Endothelial cell of umbilical vein (primary cell): Measurements from ENCODE around the gene NTN4. TPM values are rescaled to one million over a fixed set of nuclear protein-coding genes. Genes with fewer than 3 reads are reported as not detected.

Experiments used
- BruUV-seq: library from RNA; stranded (reverse); fragments of 400-500 nt; replicated peaks from 2 replicates; lab custom pipeline; 2021; lab: Mats Ljungman, UMichigan
- CTCF ChIA-PET: fragments of 300-600, 350-600 bp; sonication (Branson Sonifier 250); formaldehyde crosslinking; loops from one replicate; lab custom pipeline; 2021; ENCODE audit warnings: antibody characterized with exemption, inconsistent platforms; lab: Charles Lee
- POLR2A ChIA-PET: fragments of 300-600, 350-600 bp; sonication (Branson Sonifier 250); formaldehyde crosslinking; loops from one replicate; lab custom pipeline; 2021; ENCODE audit warnings: antibody characterized with exemption, inconsistent platforms; lab: Charles Lee
- DNase-seq: peaks from one replicate; pipeline ENCODE4 v3.0.0-alpha.2; 2011; ENCODE audit warnings: low read depth, low spot score
- FAIRE-seq: peaks from 2 replicates; lab custom pipeline; 2011; peaks lifted over from hg19 to GRCh38; lab: Jason Lieb, UNC
- H2AFZ ChIP-seq: 2 replicates; pipeline ENCODE4 v1.6.0; 2012; ENCODE audit warnings: low read depth, low read length, control low read depth, inconsistent platforms
- H3K27ac ChIP-seq: 2 replicates; pipeline ENCODE4 v1.5.1; 2011; ENCODE audit warnings: low read depth, mild to moderate bottlenecking, control low read depth, low read length, moderate library complexity; ENCODE audit not compliant: insufficient read depth
- H3K27me3 ChIP-seq, 2 experiments: 2 replicates each; pipeline versions ENCODE4 v1.6.0 to v1.6.1; 2011; ENCODE audit warnings: low read length in 2 of 2, mixed read lengths in 1 of 2; ENCODE audit not compliant: control insufficient read depth in 2 of 2, insufficient read depth in 2 of 2
- H3K36me3 ChIP-seq, 2 experiments: 2 replicates in 1 of 2; 3 replicates in 1 of 2; pipeline ENCODE4 v1.5.1; 2011; ENCODE audit warnings: low read length in 2 of 2, mild to moderate bottlenecking in 1 of 2, moderate library complexity in 1 of 2; ENCODE audit not compliant: control insufficient read depth in 2 of 2, insufficient read depth in 2 of 2; ENCODE audit errors: extremely low read depth in 1 of 2
- H3K4me1 ChIP-seq: 3 replicates; pipeline ENCODE4 v1.5.1; 2011; ENCODE audit warnings: mild to moderate bottlenecking, low read length; ENCODE audit not compliant: control insufficient read depth, insufficient read depth; ENCODE audit errors: extremely low read depth
- H3K4me2 ChIP-seq: 2 replicates; pipeline ENCODE4 v1.6.1; 2011; ENCODE audit warnings: low read length, control low read depth, mixed read lengths; ENCODE audit not compliant: insufficient read depth
- H3K4me3 ChIP-seq, 3 experiments: fragments of 200-600 bp in 1 of 3; sonication (generic), shearing (Covaris generic) in 1 of 3; replicated peaks in 1 of 3; 2 replicates each; pipeline ENCODE4 v1.5.1; 2011 to 2016; ENCODE audit warnings: control low read depth in 3 of 3, low read length in 3 of 3, mild to moderate bottlenecking in 2 of 3, inconsistent platforms in 1 of 3, low read depth in 1 of 3, moderate library complexity in 1 of 3; ENCODE audit not compliant: insufficient read depth in 1 of 3
- H3K79me2 ChIP-seq: 2 replicates; pipeline ENCODE4 v1.6.0; 2012; ENCODE audit warnings: low read length, inconsistent platforms; ENCODE audit not compliant: control insufficient read depth, insufficient read depth
- H3K9ac ChIP-seq: replicated peaks from 2 replicates; pipeline ENCODE3; 2011; ENCODE audit warnings: low read length, control low read depth; ENCODE audit not compliant: insufficient read depth; ENCODE audit errors: extremely low read depth
- H3K9me1 ChIP-seq: replicated peaks from 3 replicates; pipeline ENCODE4 v1.6.0; 2011; ENCODE audit warnings: mild to moderate bottlenecking, low read length; ENCODE audit not compliant: control insufficient read depth, insufficient read depth; ENCODE audit errors: extremely low read depth
- H3K9me3 ChIP-seq: replicated peaks from 2 replicates; pipeline ENCODE4 v1.5.1; 2012; ENCODE audit warnings: low read length, inconsistent platforms; ENCODE audit not compliant: control insufficient read depth, insufficient read depth
- H4K20me1 ChIP-seq: replicated peaks from 2 replicates; pipeline ENCODE3; 2011; ENCODE audit warnings: mild to moderate bottlenecking, low read length; ENCODE audit not compliant: control insufficient read depth, insufficient read depth; ENCODE audit errors: extremely low read depth
- CTCF ChIP-seq, 2 donors: IDR thresholded peaks; 1 replicate in 1 of 2; 2 replicates in 1 of 2; pipeline ENCODE4 v1.5.1; 2011; ENCODE audit warnings: low read length in 2 of 2, mild to moderate bottlenecking in 2 of 2, moderate library complexity in 2 of 2, control low read depth in 1 of 2, inconsistent platforms in 1 of 2, low read depth in 1 of 2; ENCODE audit not compliant: insufficient read depth in 1 of 2; ENCODE audit errors: extremely low read depth in 1 of 2
- GATA2 ChIP-seq: IDR thresholded peaks from 2 replicates; pipeline ENCODE4 v1.7.0; 2011; ENCODE audit warnings: low read depth, mild to moderate bottlenecking, moderate library complexity, mixed read lengths, low read length; ENCODE audit not compliant: insufficient read length, insufficient read depth
- JUN ChIP-seq: IDR thresholded peaks from 2 replicates; pipeline ENCODE4 v1.6.1; 2011; ENCODE audit warnings: borderline replicate concordance, low read depth; ENCODE audit not compliant: insufficient read length, insufficient read depth
- MAX ChIP-seq: IDR thresholded peaks from 2 replicates; pipeline ENCODE4 v1.6.1; 2011; ENCODE audit not compliant: insufficient read depth, insufficient read length
- MYC ChIP-seq: IDR thresholded peaks from one replicate; pipeline ENCODE4 v1.6.1; 2011; ENCODE audit warnings: mild to moderate bottlenecking, low read depth, low read length
- dilution Hi-C: fragments of 300-500 bp; cut with MboI; formaldehyde crosslinking; loops from one replicate; pipeline ENCODE4 v1.15.0; 2019; ENCODE audit warnings: low sequenced_read_pairs; ENCODE audit not compliant: extremely low pct_ligation_motif_present
- intact Hi-C: fragments of 100-400 bp; cut with micrococcal nuclease; formaldehyde crosslinking; loops from one replicate; pipeline ENCODE4 v1.10.0; 2022
- polyA plus RNA-seq, 4 experiments: library from polyadenylated mRNA; depleted of rRNA in 3 of 4; stranded (reverse) in 3 of 4; unstranded in 1 of 4; fragments of >200 nt; gene quantifications; 2 replicates each; pipeline versions ENCODE4 v1.2.1 to v1.2.3, GENCODE V29; 2011 to 2012; ENCODE audit warnings: missing spikeins in 1 of 4
- total RNA-seq: library from RNA; stranded (reverse); gene quantifications from 2 replicates; pipeline ENCODE4 v1.2.3, GENCODE V29; 2021

Gene NTN4
- total and polyA plus RNA-seq, 2 donors (not counting 3 experiments of a cell fraction or from before 2014, with no cell fraction given): 120 to 317 TPM

GRCh38 chr12:95624589-95624988 is 166.0 kb downstream of the NTN4 start:
- dilution Hi-C loops: no loop called here
- intact Hi-C loops: loop anchor here (1.0 to 5.0 kb wide), 4 partner anchors 11 to 164 kb away; no protein-coding TSS in a partner anchor
- ChIA-PET POLR2A (no interaction called here), CTCF (interaction anchor here (0.8 to 2.2 kb wide), 11 partner anchors 9 to 204 kb away, joined by 3 to 9 read pairs (median 3); no protein-coding TSS in a partner anchor)
- peak overlapping the region; percentile 98 for H3K27ac ChIP-seq
- H3K4me2 ChIP-seq: no peak overlapping the region
- peak; percentile 97 for DNase-seq
- no peaks in the 10 kb centered on the region for H3K79me2 ChIP-seq
- H3K36me3 ChIP-seq: no peaks in the 10 kb centered on the region
- no peaks in the 10 kb centered on the region for H3K9me1 ChIP-seq
- H3K4me1 ChIP-seq: peaks cover 16% of the 10 kb centered on the region
- H3K9me3 ChIP-seq: no peaks in the 10 kb centered on the region
- no peaks in the 10 kb centered on the region for H4K20me1 ChIP-seq
- TF ChIP-seq MAX (peak; percentile 67), MYC (peak; percentile 49), JUN (peak; percentile 59), GATA2 (no peak)
- H3K4me3 ChIP-seq: no peak overlapping the region
- FAIRE-seq: peak; percentile 89
- H2AFZ ChIP-seq: no peak overlapping the region
- H3K9ac ChIP-seq: peak overlapping the region; percentile 84
- no TSS peak for BruUV-seq
- H3K27me3 ChIP-seq: no peaks in the 10 kb centered on the region

- Histone ChIP-seq H3K79me2 (no peaks in the 10 kb centered on the region), H3K4me2 (no peak overlapping the region)
- peak; percentile 44 for FAIRE-seq
Measured at GRCh38 chr12:95623554-95624170, 166.9 kb downstream of the NTN4 start.

More at GRCh38 chr12:95623554-95624170, 166.9 kb downstream of the NTN4 start:
- DNase-seq: peak; percentile 88
- no peaks in the 10 kb centered on the region for H3K9me3 ChIP-seq
- no peaks in the 10 kb centered on the region for H4K20me1 ChIP-seq
- peaks cover 16% of the 10 kb centered on the region for H3K4me1 ChIP-seq
- H3K36me3 ChIP-seq: no peaks in the 10 kb centered on the region
- no TSS peak for BruUV-seq
- no peak overlapping the region for H3K4me3 ChIP-seq
- no peaks in the 10 kb centered on the region for H3K9me1 ChIP-seq
- ChIA-PET POLR2A (no interaction called here), CTCF (interaction anchor here (0.8 to 2.2 kb wide), 12 partner anchors 10 to 205 kb away, joined by 3 to 9 read pairs (median 3); no protein-coding TSS in a partner anchor)
- peak overlapping the region; percentile 84 for H3K9ac ChIP-seq
- peak overlapping the region; percentile 98 for H3K27ac ChIP-seq
- H3K27me3 ChIP-seq: no peaks in the 10 kb centered on the region
- H2AFZ ChIP-seq: no peak overlapping the region
- intact Hi-C loops: loop anchor here (1.0 to 5.0 kb wide), 8 partner anchors 12 to 192 kb away; no protein-coding TSS in a partner anchor
- TF ChIP-seq JUN (no peak), MYC (no peak), CTCF (IDR thresholded peaks at IDR 0.05; ENCODE audit: extremely low read depth in 1 of 2, insufficient read depth in 1 of 2, low read depth in 1 of 2, low read length in 2 of 2) (peak; percentile 73 to 83)
- dilution Hi-C loops: no loop called here
